ENCODE data around the gene RASAL3. TPM values are rescaled to one million over a fixed set of nuclear protein-coding genes. Genes with fewer than 3 reads are reported as not detected.
"Not testable (repeated sequence)": the region's sequence is repeated elsewhere in the genome, so short reads cannot be mapped to it uniquely, and the experiment has no call there.

The RASAL3 gene
- total RNA-seq, 1 experiment from 2014 or later = 1.1 TPM

GRCh38 chr19:15495151-15495550 lies 30.8 kb upstream of the RASAL3 start:
- intact Hi-C loops (cut with micrococcal nuclease; ENCODE audit: unreplicated experiment) = no loop called here
- CTCF ChIA-PET = interaction anchor here (0.6 kb wide), 1 partner anchor 9 kb away, joined by 3 read pairs; no protein-coding TSS in a partner anchor
- no TSS peak for BruUV-seq (replicated peaks)
- H3K4me3 ChIP-seq (ENCODE audit: low read depth, low read length, poor library complexity, severe bottlenecking) = no peak overlapping the region
- TF ChIP-seq EZH2 (IDR thresholded peaks at IDR 0.05; ENCODE audit: borderline replicate concordance, low read depth, low read length, poor library complexity, severe bottlenecking) (no peak), CTCF (conservative IDR thresholded peaks at IDR 0.05; ENCODE audit: low read depth, low read length) (no peak)
- no peaks in the 10 kb centered on the region for H3K27me3 ChIP-seq (replicated peaks; ENCODE audit: insufficient read depth, low read depth, low read length, poor library complexity)
- DNase-seq (ENCODE audit: low spot score) = no peak
- H3K9me3 ChIP-seq (ENCODE audit: low read depth, low read length, poor library complexity, severe bottlenecking) = no peaks in the 10 kb centered on the region
- H3K4me1 ChIP-seq (ENCODE audit: insufficient read depth, low read length, poor library complexity, severe bottlenecking) = peaks cover 17% of the 10 kb centered on the region
- H3K27ac ChIP-seq (ENCODE audit: low read depth, low read length, poor library complexity, severe bottlenecking) = no peak overlapping the region
- POLR2A ChIA-PET (ENCODE audit: low non-redundant PET) = no interaction called here
- no peaks in the 10 kb centered on the region for H3K36me3 ChIP-seq (ENCODE audit: insufficient read depth, low read length, poor library complexity, severe bottlenecking)

GRCh38 chr19:15488489-15489226 lies 24.3 kb upstream of the RASAL3 start:
- TF ChIP-seq EZH2 (IDR thresholded peaks at IDR 0.05; ENCODE audit: borderline replicate concordance, low read depth, low read length, poor library complexity, severe bottlenecking) (no peak), CTCF (conservative IDR thresholded peaks at IDR 0.05; ENCODE audit: low read depth, low read length) (no peak)
- no peaks in the 10 kb centered on the region for H3K27me3 ChIP-seq (replicated peaks; ENCODE audit: insufficient read depth, low read depth, low read length, poor library complexity)
- no peak overlapping the region for H3K4me3 ChIP-seq (ENCODE audit: low read depth, low read length, poor library complexity, severe bottlenecking)
- BruUV-seq (replicated peaks) = no TSS peak
- intact Hi-C loops (cut with micrococcal nuclease; ENCODE audit: unreplicated experiment) = no loop called here
- no peak overlapping the region for H3K27ac ChIP-seq (ENCODE audit: low read depth, low read length, poor library complexity, severe bottlenecking)
- ChIA-PET POLR2A (ENCODE audit: low non-redundant PET) (interaction anchor here (0.6 kb wide), 1 partner anchor 13 kb away, joined by 3 read pairs; no protein-coding TSS in a partner anchor), CTCF (no interaction called here)
- DNase-seq (ENCODE audit: low spot score) = no peak
- H3K9me3 ChIP-seq (ENCODE audit: low read depth, low read length, poor library complexity, severe bottlenecking) = no peaks in the 10 kb centered on the region
- H3K36me3 ChIP-seq (ENCODE audit: insufficient read depth, low read length, poor library complexity, severe bottlenecking) = no peaks in the 10 kb centered on the region
- H3K4me1 ChIP-seq (ENCODE audit: insufficient read depth, low read length, poor library complexity, severe bottlenecking) = no peaks in the 10 kb centered on the region

GRCh38 chr19:15487038-15487437 lies 22.7 kb upstream of the RASAL3 start:
- no TSS peak for BruUV-seq (replicated peaks)
- H3K27ac ChIP-seq (ENCODE audit: low read depth, low read length, poor library complexity, severe bottlenecking) = no peak overlapping the region
- ChIA-PET POLR2A (ENCODE audit: low non-redundant PET) (no interaction called here), CTCF (no interaction called here)
- DNase-seq (ENCODE audit: low spot score) = no peak
- TF ChIP-seq EZH2 (IDR thresholded peaks at IDR 0.05; ENCODE audit: borderline replicate concordance, low read depth, low read length, poor library complexity, severe bottlenecking) = no peak
- TF ChIP-seq CTCF (conservative IDR thresholded peaks at IDR 0.05; ENCODE audit: low read depth, low read length) = no peak
- no peak overlapping the region for H3K4me3 ChIP-seq (ENCODE audit: low read depth, low read length, poor library complexity, severe bottlenecking)
- H3K36me3 ChIP-seq (ENCODE audit: insufficient read depth, low read length, poor library complexity, severe bottlenecking) = no peaks in the 10 kb centered on the region
- no peaks in the 10 kb centered on the region for H3K4me1 ChIP-seq (ENCODE audit: insufficient read depth, low read length, poor library complexity, severe bottlenecking)
- intact Hi-C loops (cut with micrococcal nuclease; ENCODE audit: unreplicated experiment) = no loop called here
- no peaks in the 10 kb centered on the region for H3K27me3 ChIP-seq (replicated peaks; ENCODE audit: insufficient read depth, low read depth, low read length, poor library complexity)
- H3K9me3 ChIP-seq (ENCODE audit: low read depth, low read length, poor library complexity, severe bottlenecking) = no peaks in the 10 kb centered on the region

- POLR2A ChIA-PET (ENCODE audit: low non-redundant PET); BruUV-seq (replicated peaks): not testable (repeated sequence)
Observed at GRCh38 chr19:15485768-15486167, 21.4 kb upstream of the RASAL3 start.

GRCh38 chr19:15480996-15481395 lies 16.7 kb upstream of the RASAL3 start:
- H3K4me3 ChIP-seq (ENCODE audit: low read depth, low read length, poor library complexity, severe bottlenecking); H3K9me3 ChIP-seq (ENCODE audit: low read depth, low read length, poor library complexity, severe bottlenecking); DNase-seq (ENCODE audit: low spot score); POLR2A ChIA-PET (ENCODE audit: low non-redundant PET); H3K4me1 ChIP-seq (ENCODE audit: insufficient read depth, low read length, poor library complexity, severe bottlenecking); H3K27me3 ChIP-seq (replicated peaks; ENCODE audit: insufficient read depth, low read depth, low read length, poor library complexity); H3K36me3 ChIP-seq (ENCODE audit: insufficient read depth, low read length, poor library complexity, severe bottlenecking); BruUV-seq (replicated peaks); intact Hi-C loops (cut with micrococcal nuclease; ENCODE audit: unreplicated experiment); CTCF ChIA-PET; H3K27ac ChIP-seq (ENCODE audit: low read depth, low read length, poor library complexity, severe bottlenecking): not testable (repeated sequence)

More at GRCh38 chr19:15485768-15486167, 21.4 kb upstream of the RASAL3 start:
- H3K27ac ChIP-seq (ENCODE audit: low read depth, low read length, poor library complexity, severe bottlenecking); H3K9me3 ChIP-seq (ENCODE audit: low read depth, low read length, poor library complexity, severe bottlenecking); DNase-seq (ENCODE audit: low spot score); H3K4me3 ChIP-seq (ENCODE audit: low read depth, low read length, poor library complexity, severe bottlenecking); H3K4me1 ChIP-seq (ENCODE audit: insufficient read depth, low read length, poor library complexity, severe bottlenecking); H3K36me3 ChIP-seq (ENCODE audit: insufficient read depth, low read length, poor library complexity, severe bottlenecking); H3K27me3 ChIP-seq (replicated peaks; ENCODE audit: insufficient read depth, low read depth, low read length, poor library complexity); intact Hi-C loops (cut with micrococcal nuclease; ENCODE audit: unreplicated experiment): not testable (repeated sequence)
- CTCF ChIA-PET = interaction anchor here (0.6 kb wide), 1 partner anchor 10 kb away, joined by 3 read pairs; no protein-coding TSS in a partner anchor

Measured in A673 (cell line).